Fibroblast of skin of left biceps (primary cell): ENCODE measurements around the gene SKI.

Source experiments
- DNase-seq, 2 experiments: peaks; one replicate each; pipeline ENCODE4 v3.0.0-alpha.2; 2013; ENCODE audit warnings: low read depth in 2 of 2

Gene SKI

GRCh38 chr1:2229911-2230731, 2.0 kb downstream of the SKI start:
- no peak for DNase-seq

- DNase-seq = no peak
These were observed 2.8 kb downstream of the SKI start for GRCh38 chr1:2230781-2231531.

GRCh38 chr1:2231532-2232254, 3.6 kb downstream of the SKI start:
- DNase-seq = peak in 1 of 2 experiments; percentile 53

GRCh38 chr1:2232255-2232915, 4.3 kb downstream of the SKI start:
- DNase-seq = no peak

- no peak for DNase-seq
These were observed 4.9 kb downstream of the SKI start for GRCh38 chr1:2232916-2233438.

GRCh38 chr1:2233468-2233867, 5.3 kb downstream of the SKI start:
- DNase-seq = no peak

GRCh38 chr1:2233997-2234761, 6.1 kb downstream of the SKI start:
- peak; percentile 63 to 66 for DNase-seq

GRCh38 chr1:2234762-2235113, 6.6 kb downstream of the SKI start:
- DNase-seq = no peak

- DNase-seq = no peak
These were observed 7.3 kb downstream of the SKI start for GRCh38 chr1:2235300-2235998.

GRCh38 chr1:2236695-2237677, 8.9 kb downstream of the SKI start:
- DNase-seq = no peak

GRCh38 chr1:2237773-2238172, 9.7 kb downstream of the SKI start:
- DNase-seq = no peak

- no peak for DNase-seq
These were observed 10.4 kb downstream of the SKI start for GRCh38 chr1:2238361-2239012.

- no peak for DNase-seq
These were observed 10.9 kb downstream of the SKI start for GRCh38 chr1:2239013-2239370.

- DNase-seq = no peak
These were observed 11.4 kb downstream of the SKI start for GRCh38 chr1:2239384-2239985.

- DNase-seq = no peak
These were observed 12.4 kb downstream of the SKI start for GRCh38 chr1:2240270-2241156.

GRCh38 chr1:2241820-2242219, 13.7 kb downstream of the SKI start:
- DNase-seq = no peak
